ENCODE measurements around the gene C6orf132. TPM values are rescaled to one million over a fixed set of nuclear protein-coding genes. Genes with fewer than 3 reads are reported as not detected.

The C6orf132 gene
- total RNA-seq, 2 donors from 2014 or later = 1.5 to 2.6 TPM

DNA sequence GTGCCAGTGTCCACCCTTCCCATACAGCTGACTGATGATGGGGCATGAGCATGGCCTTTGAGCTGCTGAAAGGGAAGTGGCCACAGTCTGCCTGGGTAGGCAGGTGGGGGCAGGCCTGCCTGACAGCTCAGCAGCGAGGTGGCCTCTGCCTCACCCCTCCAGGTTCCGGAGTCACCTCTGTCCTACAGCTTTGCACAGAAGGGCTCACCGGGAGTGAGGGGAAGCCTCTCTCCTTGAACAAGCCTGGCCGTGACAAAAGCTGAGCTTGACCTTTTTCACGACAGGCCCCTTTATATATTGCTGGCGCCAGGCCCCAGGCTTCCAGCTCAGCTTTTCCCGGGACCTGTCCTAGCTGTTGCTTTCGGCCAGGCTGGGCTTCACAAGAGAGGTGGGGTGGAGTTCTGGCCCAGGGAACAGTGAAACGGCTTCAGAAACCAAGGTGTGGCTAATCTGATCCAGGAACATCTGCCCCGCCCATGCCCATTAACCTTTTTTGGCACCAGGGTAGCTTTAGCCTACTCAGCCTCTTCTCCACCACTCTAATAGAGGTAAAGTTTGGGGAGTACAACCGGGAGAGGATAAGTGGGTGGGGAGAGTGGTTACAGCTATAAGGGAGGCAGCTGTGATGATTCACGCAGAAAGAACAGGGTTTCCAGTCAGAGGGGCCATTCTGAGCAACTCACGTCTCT is 42.9 kb downstream of the C6orf132 start:
- DNase-seq (peak; percentile 36), ATAC-seq (peak; percentile 28 to 83)
- intact Hi-C loops (cut with DNase I) = no loop called here

GRCh38 chr6:42095776-42096541 is 46.5 kb downstream of the C6orf132 start:
- DNase-seq (no peak), ATAC-seq (no peak)
- intact Hi-C loops (cut with DNase I) = no loop called here

GRCh38 chr6:42095094-42095493 is 47.3 kb downstream of the C6orf132 start:
- ATAC-seq (no peak), DNase-seq (no peak)
- intact Hi-C loops (cut with DNase I) = no loop called here

DNA sequence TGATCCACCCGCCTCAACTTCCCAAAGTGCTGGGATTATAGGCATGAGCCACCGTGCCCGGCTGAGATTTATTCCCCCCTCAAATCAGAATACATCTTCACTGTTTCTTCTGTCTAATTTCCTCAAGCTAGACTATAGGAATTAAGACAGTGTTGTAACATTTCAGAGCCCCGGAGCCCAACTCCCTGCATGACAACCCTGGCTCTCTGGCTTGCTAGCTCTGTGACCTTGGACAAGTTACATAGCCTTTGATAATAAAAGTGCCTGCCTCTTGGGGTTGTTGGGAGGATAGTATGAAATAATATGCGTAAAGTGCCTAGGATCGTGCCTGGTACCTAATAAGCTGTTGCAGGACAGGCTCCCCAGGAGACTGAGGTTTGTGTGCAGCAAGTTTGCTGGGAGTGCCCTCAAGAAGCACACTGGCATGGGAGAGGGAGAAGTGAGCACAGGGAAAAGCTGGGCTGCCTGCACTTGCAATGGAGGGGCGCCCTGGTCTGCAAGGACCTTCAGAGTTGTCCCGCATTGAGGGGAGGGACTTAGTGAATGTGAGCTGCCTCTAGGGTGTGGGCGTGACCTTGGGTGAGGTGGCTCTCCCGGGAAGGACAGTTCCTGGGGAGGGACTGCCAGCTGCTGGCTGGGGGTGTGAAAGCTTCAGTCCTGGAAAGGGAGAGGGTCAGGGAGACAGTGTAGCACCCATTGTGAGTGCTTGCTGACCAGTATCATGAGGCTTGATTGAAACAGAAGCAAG is 48.7 kb downstream of the C6orf132 start:
- peak; percentile 45 for DNase-seq
- ATAC-seq = peak; percentile 80 to 90
- intact Hi-C loops (cut with DNase I) = no loop called here

GRCh38 chr6:42091718-42092023 is 50.7 kb downstream of the C6orf132 start:
- no peak for ATAC-seq
- intact Hi-C loops (cut with DNase I) = no loop called here
- no peak for DNase-seq

DNA sequence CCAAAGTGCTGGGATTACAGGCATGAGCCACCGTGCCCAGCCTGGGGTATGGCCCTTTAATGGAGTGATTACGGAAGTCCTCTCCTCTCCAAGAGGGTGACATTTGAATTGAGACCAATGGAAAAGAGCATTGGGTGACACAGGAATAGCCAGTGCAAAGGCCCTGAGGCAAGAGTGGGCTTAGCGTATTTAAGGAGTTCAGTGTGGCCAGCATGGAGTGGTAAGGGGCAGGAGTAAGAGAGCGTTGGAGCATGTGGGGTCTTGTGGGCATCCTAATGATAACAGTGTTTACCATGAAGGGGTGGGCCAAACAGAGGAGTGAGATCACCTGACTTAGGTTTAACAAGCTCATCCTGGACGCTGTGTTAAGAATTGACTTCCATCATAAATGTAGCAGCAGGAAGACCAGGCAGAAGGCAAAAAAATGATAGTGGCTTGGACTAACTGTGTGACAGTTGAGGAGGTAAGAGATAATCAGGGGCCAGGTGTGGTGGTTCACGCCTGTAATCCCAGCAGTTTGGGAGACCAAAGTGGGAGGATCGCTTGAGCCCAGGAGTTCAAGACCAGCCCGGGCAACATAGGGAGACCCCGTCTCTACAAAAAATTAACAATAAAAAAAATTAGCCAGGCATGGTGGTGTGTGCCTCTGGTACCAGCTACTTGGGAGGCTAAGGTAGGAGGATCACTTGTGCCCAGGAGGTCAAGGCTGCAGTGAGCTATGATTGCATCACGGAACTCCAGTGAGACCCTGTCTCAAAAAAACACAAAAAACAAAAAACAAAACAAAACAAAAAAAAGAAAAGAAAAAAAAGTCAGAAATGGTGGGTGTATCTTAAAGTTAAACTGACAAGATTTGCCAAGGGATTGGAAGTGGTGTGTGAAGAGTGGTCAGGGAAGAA is 51.4 kb downstream of the C6orf132 start:
- no peak for ATAC-seq
- intact Hi-C loops (cut with DNase I) = no loop called here
- no peak for DNase-seq

DNA sequence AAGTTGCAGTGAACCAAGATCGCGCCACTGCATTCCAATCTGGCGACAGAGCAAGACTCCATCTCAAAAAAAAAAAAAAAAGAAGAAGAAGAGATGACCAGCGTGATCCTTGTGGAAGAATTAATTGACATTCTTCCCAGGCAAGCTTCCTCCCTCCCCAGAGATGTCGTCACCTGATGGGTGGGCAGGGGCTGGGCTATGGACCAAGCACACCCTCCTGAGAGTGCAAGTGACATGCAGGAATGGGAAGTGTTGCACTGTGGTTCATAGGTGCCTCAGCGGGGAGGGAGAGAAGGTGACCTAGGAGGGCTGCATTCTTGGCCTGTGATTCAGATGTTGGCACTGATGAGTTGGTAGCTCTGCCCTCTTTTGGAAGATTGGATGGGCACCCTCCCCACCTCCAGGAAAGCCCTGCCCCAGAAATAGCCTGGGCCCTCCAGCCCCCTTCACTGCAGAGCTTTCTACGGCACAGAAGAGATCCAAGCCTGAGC is 54.3 kb downstream of the C6orf132 start:
- peak; percentile 47 for DNase-seq
- intact Hi-C loops (cut with DNase I) = no loop called here
- ATAC-seq = peak; percentile 85 to 93

DNA sequence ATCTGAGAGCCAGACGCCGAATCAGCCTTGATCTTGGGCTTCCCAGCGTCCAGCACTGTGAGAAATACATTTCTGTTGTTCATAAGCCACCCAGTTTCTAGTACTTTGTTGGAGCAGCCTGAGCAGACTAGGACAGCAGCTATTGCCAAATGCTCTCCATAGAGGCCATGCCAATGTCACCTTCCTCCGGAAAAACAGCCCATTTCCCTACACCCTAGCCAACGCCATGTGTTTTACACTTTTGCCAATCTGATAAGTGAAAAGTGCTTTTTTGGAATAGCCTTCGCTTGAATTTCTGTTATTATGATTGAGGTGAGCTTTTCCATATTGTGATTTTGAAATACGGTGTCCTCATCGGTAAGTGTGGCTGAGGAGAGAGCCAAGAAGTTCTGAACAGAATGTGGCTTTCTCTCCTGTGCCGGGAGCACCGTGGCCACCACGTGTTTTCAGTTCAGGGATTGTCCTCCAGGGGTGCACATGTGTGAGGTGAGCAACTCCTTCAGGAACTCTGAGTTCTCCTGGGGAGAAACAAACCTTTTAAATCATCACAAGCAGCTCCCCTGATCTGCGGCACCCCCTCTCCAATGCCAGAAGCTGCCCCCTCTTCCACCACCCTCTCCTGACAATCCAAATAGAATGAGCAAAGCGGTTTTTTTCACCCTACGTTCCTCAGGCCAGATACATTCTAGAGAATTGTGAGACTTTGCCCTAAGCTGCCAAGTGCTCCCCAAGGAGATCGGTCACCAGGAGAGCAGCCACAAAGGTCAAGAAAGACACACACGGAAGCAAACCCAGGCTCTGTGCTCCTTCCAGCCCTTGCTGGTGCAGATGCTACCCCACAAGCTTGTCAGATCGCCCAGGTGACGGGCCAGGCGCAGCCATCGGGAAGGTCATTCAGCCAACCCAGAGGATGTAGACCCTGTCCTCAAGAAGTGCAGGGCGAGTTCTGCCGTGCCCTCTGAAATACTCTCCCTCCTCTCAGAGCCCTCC is 56.1 kb downstream of the C6orf132 start:
- DNase-seq = no peak
- ATAC-seq = peak; percentile 50 to 64
- intact Hi-C loops (cut with DNase I) = no loop called here

DNA sequence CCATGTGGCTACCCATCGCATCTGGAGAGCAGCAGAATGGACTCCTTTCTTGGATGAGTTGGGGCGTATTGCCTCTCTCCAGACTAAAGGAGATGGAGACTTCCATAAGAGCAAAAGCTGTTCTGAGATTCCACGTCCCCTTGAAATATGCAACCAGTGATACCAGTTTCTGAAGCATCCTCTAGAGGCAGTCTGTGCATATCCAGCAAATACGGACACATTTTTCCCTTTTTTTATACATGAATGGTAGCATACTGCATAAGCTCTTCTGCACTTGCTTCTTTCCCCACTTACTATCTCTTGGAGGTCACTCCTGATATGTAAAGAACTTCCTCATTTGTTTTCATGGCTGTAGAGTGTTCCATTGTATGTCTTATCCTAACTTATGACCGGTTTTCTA is 57.5 kb downstream of the C6orf132 start:
- ATAC-seq (no peak), DNase-seq (no peak)
- intact Hi-C loops (cut with DNase I) = no loop called here

DNA sequence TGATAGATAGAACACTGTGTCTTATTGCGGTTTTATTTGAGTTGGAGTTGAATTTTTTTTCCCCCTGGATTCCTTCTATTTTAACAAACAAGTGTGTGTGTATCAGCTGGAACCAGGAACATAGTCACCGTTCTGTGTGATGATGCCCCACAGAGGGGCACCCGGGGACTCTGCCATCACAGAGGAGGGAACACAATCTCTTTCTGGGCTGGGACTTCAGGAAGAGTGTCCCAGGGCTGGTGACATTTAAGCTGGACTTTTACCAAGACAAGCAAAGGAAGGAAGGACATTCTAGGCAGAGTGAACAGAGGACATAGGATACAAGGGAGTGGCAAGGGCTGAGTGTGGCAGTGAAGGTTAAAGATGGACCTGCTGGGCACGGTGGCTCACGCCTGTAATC is 58.9 kb downstream of the C6orf132 start:
- peak; percentile 29 to 31 for ATAC-seq
- DNase-seq = no peak
- intact Hi-C loops (cut with DNase I) = no loop called here

DNA sequence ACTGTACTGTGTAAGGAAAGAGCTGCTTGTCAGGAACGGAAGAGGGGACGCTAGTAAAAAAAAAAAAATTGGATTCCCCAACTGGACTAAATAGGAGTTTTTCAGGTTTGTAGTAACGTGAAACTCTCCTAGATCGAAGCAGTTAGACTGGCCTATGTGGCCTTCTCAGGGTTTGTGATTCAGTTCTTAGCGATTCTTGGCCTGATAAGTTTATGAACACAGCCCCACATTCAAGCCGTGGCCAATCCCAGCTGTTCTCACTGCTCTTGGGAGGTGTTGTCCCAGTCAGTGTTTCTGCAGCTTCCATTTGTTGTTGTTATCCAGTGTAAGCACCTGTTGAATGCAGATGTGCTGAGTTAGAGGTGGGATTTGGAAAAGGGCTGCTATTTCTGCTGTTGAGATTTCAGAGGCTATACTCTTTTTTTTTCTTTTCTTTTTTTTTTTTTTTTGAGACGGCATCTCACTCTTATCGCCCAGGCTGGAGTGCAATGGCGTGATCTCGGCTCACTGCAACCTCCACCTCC is 62.4 kb downstream of the C6orf132 start:
- ATAC-seq (no peak), DNase-seq (no peak)
- intact Hi-C loops (cut with DNase I) = loop anchor here (5.0 to 10.0 kb wide), 2 partner anchors 87 to 465 kb away; no protein-coding TSS in a partner anchor

DNA sequence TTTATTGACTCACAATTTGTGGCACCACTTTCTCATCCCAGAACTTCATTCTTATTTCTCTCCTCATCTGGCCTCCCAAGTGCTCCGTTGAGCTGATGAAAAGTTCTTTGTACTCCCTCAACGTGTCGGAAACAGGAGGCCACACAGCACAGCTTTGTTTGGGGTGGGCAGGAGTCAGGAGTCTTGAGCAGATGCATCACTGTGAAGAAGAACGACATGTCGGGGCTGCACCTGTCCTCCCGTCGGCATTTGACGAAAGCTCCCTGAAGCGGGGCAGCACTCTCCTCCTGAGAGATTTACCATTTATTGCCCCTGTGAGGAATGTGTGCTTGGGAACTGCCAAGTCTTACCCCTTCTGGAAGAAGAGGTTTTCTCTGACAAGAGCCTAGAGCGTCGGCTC is 64.0 kb downstream of the C6orf132 start:
- intact Hi-C loops (cut with DNase I) = loop anchor here (5.0 to 10.0 kb wide), 2 partner anchors 89 to 466 kb away; no protein-coding TSS in a partner anchor
- ATAC-seq (no peak), DNase-seq (no peak)

DNA sequence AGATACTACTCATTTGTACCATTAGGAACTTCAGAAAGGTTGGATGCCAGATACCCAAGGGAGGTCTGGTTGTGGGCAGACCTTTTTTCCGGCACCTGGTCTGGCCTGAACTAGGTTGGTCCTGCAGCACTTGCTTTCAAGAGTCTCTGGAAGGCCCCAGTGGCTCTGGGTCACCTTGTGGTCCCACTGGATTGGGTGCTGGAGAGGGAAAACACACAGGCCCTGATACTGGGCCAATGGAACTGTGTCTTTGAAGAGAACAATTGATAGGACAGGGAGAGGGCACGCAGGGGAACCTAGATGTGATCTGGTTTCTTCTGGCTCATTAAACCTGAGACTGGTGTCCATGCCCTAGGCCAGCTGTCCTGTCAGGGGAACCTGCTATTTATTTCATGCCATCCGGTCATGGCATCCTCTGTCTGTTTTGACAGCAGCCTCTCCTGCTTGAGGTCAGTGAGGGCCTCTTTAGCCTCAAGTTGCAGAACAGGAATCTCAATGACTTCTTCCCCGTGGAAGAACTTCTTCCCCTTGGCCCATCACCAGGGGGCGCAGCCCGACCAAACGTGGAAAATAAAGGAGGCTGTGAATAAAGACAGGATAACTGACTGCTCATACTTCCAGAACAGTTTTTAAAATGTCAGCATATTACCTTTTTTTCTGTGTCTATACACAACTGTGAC is 67.1 kb downstream of the C6orf132 start:
- DNase-seq = peak; percentile 77
- peak; percentile 58 to 70 for ATAC-seq
- intact Hi-C loops (cut with DNase I) = loop anchor here (1.0 to 10.0 kb wide), 3 partner anchors 91 to 470 kb away; no protein-coding TSS in a partner anchor

- no peak for DNase-seq
- ATAC-seq = no peak
- intact Hi-C loops (cut with DNase I) = loop anchor here in 1 of 2 donors (10.0 kb wide), 1 partner anchor 472 kb away; no protein-coding TSS in a partner anchor
Measured at GRCh38 chr6:42073287-42073686, 69.1 kb downstream of the C6orf132 start.

DNA sequence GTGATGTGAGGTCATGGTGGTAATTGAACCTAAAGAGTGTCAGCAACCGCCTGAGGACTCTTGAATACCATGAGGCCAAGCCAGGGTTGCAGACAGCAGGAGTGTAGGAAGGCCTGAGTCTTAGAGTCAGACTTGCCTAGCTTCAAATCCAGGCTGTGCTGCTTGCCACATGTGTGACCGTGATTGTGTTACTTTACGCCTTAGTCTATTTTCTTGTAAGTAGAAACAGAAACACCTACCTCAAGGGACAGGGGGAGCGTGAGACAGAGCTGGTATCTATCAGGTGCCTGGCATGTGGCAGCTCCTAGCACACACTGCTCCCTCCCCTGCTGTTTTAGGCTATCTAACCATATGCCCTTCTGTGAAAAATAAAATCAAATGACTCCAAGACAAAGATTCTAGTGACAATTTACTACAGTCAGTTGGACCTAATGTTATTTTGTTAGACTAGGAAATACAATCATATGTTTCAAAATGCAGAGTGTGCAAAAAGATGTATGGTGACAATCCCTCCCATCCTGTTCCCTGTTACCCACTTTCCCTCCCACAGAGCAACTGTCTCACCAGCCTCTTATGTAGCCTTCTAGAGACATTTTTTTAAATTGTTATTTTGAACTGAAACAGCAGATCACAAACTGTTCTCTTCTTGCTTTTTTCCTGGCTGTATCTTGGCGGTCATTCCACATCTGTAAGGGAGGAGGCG is 70.4 kb downstream of the C6orf132 start:
- intact Hi-C loops (cut with DNase I) = loop anchor here in 1 of 2 donors (10.0 kb wide), 1 partner anchor 473 kb away; no protein-coding TSS in a partner anchor
- ATAC-seq = no peak
- no peak for DNase-seq

DNA sequence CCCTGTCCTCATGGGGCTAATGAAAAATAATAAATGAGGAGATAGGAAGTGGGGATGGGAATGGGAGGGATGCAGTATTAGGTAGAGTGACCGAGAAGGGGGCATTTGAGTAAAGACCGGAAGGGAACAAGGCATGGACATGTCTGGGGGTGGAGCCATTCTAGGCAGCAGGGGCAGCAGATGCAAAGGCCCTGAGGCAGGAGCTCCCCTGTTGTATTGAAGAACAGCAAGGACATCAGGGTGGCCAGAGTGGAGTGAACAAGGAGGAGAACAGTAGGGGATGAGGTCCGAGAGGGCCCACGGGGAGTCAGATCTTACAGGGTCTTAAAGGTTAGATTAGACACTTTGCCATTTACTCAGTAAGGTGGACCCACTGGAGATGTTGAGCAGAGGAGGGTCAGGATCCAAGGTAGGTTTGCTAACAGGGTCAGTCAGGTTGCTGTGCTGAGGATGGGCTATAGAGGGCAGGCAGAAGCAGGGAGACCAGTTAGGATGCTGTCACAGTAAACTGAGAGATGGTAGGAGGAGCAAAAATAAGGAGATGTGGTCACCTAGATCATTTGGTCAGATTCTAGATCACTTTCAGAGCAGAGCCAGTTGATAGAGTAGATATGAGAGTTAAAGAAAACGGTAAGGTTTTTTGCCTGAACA is 73.4 kb downstream of the C6orf132 start:
- ATAC-seq (no peak), DNase-seq (no peak)
- intact Hi-C loops (cut with DNase I) = no loop called here

Data from left cardiac atrium (tissue), 4 donors.